NB4 (cell line): ENCODE measurements around the gene FUNDC2.

Experiments
- CTCF ChIP-seq: IDR thresholded peaks from one replicate; pipeline ENCODE4 v1.5.1; 2012; ENCODE audit warnings: low read depth, low read length
- POLR2A ChIP-seq: IDR thresholded peaks from 2 replicates; pipeline ENCODE4 v1.6.1; 2011; ENCODE audit warnings: mild to moderate bottlenecking; ENCODE audit not compliant: insufficient read length; ENCODE audit errors: extremely low read depth

- TF ChIP-seq CTCF, result no peak
- TF ChIP-seq POLR2A, result no peak
Observed at GRCh38 chrX:155070038-155070437, 43.4 kb downstream of the FUNDC2 start.
